Mucosa of rectum (tissue), 2 donors: ENCODE results near the gene TRAIP.
A peak's percentile ranks its signal among the peaks of the same experiment; 100 is the strongest.

Source experiments
- H3K27ac ChIP-seq, 2 donors: one replicate each; pipeline ENCODE4 v1.7.0; 2013; ENCODE audit warnings: inconsistent platforms in 2 of 2, low read depth in 2 of 2, low read length in 2 of 2
- H3K27me3 ChIP-seq, 2 donors: one replicate each; pipeline ENCODE4 v1.7.0; 2013; ENCODE audit warnings: low read length in 2 of 2; ENCODE audit not compliant: control insufficient read depth in 2 of 2, insufficient read depth in 2 of 2
- H3K36me3 ChIP-seq, 2 donors: one replicate each; pipeline ENCODE4 v1.7.0; 2013; ENCODE audit warnings: low read length in 2 of 2; ENCODE audit not compliant: control insufficient read depth in 2 of 2, insufficient read depth in 2 of 2
- H3K4me1 ChIP-seq, 2 donors: one replicate each; pipeline ENCODE4 v1.7.0; 2013; ENCODE audit warnings: low read length in 2 of 2, mild to moderate bottlenecking in 1 of 2; ENCODE audit not compliant: control insufficient read depth in 2 of 2, insufficient read depth in 2 of 2
- H3K4me3 ChIP-seq, 2 donors: one replicate each; pipeline ENCODE4 v1.7.0; 2013; ENCODE audit warnings: low read length in 2 of 2
- H3K9ac ChIP-seq, 2 donors: one replicate each; pipeline ENCODE4 v1.7.0; 2013; ENCODE audit warnings: low read length in 2 of 2, low read depth in 1 of 2, mild to moderate bottlenecking in 1 of 2
- H3K9me3 ChIP-seq, 2 donors: one replicate each; pipeline ENCODE4 v1.7.0; 2013; ENCODE audit warnings: low read length in 2 of 2; ENCODE audit not compliant: control insufficient read depth in 2 of 2
- donor health status: healthy.
- donor health status: Normal muscosa, but diverticular disease.

Gene TRAIP

DNA sequence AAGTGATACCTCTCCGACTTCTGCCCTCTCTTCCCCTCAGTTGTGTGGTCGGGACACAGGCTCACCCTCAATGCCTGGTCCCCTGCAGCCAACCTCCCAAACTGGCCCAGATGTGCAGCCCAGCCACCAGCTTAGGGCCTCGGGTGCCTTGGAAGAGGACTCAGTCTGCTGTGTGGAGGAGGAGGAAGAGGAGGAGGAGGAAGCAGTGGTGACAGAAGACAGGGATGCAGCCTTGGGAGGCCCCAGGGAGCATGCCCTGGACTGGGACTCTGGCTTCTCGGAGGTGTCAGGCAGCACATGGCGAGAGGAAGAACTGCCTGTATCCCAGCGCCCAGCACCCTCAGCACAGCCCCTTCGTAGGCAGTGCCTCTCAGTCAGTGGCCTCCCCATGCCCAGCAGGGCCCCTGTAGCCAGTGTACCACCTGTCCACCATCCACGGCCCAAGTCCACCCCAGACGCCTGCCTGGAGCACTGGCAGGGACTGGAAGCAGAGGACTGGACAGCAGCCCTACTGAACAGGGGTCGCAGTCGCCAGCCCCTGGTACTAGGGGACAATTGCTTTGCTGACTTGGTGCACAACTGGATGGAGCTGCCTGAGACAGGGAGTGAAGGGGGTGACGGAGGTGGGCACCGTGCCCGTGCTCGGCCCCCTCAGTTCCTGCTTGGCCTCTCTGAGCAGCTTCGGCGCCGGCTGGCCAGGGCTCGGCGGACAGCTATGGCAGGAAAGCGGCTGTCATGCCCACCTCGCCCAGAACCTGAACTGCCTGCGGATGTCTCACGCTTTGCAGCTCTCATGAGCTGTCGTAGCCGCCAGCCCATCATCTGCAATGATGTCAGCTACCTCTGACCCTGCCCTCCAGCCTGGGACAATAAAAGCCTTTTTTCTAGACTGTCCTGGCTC, 52.0 kb downstream of the TRAIP start:
- H3K4me1 ChIP-seq, result peaks cover 23 to 27% of the 10 kb centered on the region in 2 donors
- H3K9me3 ChIP-seq, result no peaks in the 10 kb centered on the region
- peak overlapping the region in 1 of 2 donors; percentile 90 for H3K27ac ChIP-seq
- peak overlapping the region; percentile 75 to 89 for H3K4me3 ChIP-seq
- no peak overlapping the region for H3K9ac ChIP-seq
- peaks cover 5 to 7% of the 10 kb centered on the region in 2 donors for H3K36me3 ChIP-seq
- peaks cover 0 to 2% of the 10 kb centered on the region in 2 donors for H3K27me3 ChIP-seq

DNA sequence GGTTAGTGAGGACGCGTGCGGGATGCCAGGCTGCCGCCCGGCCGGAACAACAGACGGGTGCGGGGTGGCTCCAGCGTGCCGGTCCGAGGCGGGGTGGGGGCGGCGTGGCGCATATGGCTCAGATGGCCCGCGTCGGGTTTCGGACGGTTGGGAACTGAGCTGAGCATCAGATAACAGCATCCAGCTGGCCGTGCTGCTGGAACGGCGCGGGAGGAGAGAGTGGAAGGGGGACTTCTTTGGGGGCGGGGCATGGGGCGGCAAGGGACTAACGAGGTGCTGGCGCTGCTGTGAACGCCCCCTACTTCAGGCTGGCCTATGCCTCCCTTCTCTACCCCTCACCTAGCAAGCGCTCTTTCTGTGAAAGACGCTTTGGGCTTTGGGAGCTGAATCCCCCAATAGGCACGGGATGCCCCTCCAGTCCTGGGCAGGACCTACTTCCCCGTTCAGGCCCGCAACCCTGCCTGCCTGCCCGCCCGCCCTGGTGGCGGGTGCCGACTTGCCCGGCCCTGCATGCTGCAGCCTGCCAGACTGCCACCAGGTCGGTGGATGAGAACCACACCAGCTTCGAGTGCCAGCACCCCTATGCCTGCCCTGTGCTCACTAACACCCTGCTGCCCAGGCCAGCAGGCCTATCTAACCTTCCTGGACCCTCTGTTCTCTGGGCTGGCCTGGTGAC, 52.8 kb downstream of the TRAIP start:
- no peaks in the 10 kb centered on the region for H3K36me3 ChIP-seq
- H3K4me3 ChIP-seq, result peak overlapping the region; percentile 75 to 89
- H3K9me3 ChIP-seq, result no peaks in the 10 kb centered on the region
- peak overlapping the region; percentile 77 to 90 for H3K27ac ChIP-seq
- H3K9ac ChIP-seq, result peak overlapping the region; percentile 56 to 72
- peaks cover 0 to 2% of the 10 kb centered on the region in 2 donors for H3K27me3 ChIP-seq
- H3K4me1 ChIP-seq, result peaks cover 23 to 27% of the 10 kb centered on the region in 2 donors

DNA sequence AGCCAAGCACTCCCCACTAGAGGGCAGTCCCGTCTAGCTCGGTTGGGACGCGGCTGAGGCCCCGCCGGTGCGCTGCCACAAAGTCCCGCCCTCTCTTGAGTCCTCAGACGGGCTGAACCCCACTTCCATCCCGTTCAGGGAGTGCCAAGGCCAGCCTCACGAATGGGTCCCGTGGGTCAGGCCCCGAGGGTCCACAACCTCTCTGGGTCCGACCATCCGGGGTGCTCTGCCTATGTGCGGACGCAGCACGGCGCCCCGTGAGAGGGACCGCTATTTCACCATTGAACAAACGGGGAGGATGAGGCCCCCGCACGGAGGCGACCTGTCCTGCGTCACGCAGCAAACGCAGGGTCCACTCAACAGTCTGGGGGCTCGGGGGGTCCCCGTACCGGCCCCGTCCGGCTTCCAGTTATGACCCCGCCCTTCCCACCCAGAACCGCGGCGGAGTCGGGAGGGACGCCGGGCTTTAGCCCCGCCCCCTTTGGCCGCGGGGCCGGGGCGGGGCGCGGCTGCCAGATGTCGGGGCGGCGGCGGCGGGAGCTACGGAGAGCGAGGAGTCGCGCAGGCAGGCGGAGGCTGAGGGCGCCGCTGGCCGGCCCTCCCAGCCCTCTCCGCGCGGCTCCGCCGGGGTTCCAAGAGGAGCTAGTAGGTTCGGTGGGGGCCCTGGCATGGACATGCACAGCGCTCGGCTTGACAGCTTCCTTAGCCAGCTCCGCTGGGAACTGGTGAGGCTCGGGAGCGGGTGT, 53.5 kb downstream of the TRAIP start, which contains the start of gene INKA1:
Gene INKA1, plus strand, starts transcription at position 543 of the 746 bp plus-strand sequence. Its CDS starts 132 bp downstream, at position 675.
- Histone ChIP-seq H3K36me3 (no peaks in the 10 kb centered on the region), H3K27ac (peak within 1 kb of the TSS; percentile 83 to 90), H3K27me3 (peaks cover 0 to 2% of the 10 kb centered on the region in 2 donors), H3K9me3 (no peaks in the 10 kb centered on the region), H3K4me1 (peaks cover 23 to 27% of the 10 kb centered on the region in 2 donors), H3K9ac (peak within 1 kb of the TSS; percentile 72 to 82), H3K4me3 (peak within 1 kb of the TSS; percentile 75 to 89)

DNA sequence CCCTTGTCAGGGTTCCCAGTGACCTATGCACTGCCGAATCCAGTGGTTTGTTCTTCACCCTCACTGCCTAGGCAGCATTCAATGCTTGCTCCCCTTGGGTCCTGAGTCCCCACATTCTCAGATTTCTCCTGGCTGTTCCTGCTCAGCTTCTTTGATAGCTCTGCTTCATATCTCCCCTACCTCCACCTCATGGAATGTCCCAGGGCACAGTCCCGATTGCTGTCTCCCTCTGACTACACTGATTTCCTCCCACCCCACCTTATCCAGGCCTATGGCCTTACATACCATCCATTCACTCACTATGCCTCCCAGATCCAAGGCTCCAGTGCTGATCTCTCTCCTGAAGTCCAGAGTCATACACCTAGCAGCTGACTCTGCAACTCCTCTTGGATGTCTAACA, 55.2 kb downstream of the TRAIP start:
- no peak overlapping the region for H3K9ac ChIP-seq
- H3K9me3 ChIP-seq, result no peaks in the 10 kb centered on the region
- H3K4me1 ChIP-seq, result peaks cover 23 to 27% of the 10 kb centered on the region in 2 donors
- peaks cover 0 to 2% of the 10 kb centered on the region in 2 donors for H3K27me3 ChIP-seq
- H3K27ac ChIP-seq, result no peak overlapping the region
- H3K4me3 ChIP-seq, result no peak overlapping the region
- no peaks in the 10 kb centered on the region for H3K36me3 ChIP-seq

DNA sequence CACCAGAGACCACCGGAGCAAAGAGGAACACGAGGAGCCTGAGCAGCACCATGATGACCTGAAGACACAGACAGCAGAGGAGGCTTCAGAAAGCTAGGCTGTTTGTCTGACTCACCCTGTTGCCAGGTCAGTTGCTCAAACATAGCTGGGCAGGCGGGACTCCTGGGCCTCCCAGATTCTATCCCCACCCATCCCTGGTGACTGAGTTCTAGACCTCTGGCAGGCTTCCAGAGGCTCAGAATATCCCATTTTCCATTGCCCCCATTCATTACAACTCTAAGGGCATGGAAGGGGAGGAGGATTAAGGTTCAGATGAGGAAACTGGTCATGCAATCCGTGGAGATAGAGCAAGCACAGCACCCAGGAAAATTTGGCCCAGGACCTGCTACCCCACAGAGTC, 56.6 kb downstream of the TRAIP start, which contains the start of gene CDHR4:
Gene CDHR4, minus strand, starts transcription at position 113 of the 400 bp plus-strand sequence. Its CDS starts 61 bp downstream, at position 52.
- no peak within 1 kb of the TSS for H3K9ac ChIP-seq
- no peaks in the 10 kb centered on the region for H3K36me3 ChIP-seq
- H3K27ac ChIP-seq, result no peak within 1 kb of the TSS
- no peaks in the 10 kb centered on the region for H3K9me3 ChIP-seq
- no peak within 1 kb of the TSS for H3K4me3 ChIP-seq
- H3K4me1 ChIP-seq, result peaks cover 14 to 16% of the 10 kb centered on the region in 2 donors
- peaks cover 0 to 2% of the 10 kb centered on the region in 2 donors for H3K27me3 ChIP-seq

DNA sequence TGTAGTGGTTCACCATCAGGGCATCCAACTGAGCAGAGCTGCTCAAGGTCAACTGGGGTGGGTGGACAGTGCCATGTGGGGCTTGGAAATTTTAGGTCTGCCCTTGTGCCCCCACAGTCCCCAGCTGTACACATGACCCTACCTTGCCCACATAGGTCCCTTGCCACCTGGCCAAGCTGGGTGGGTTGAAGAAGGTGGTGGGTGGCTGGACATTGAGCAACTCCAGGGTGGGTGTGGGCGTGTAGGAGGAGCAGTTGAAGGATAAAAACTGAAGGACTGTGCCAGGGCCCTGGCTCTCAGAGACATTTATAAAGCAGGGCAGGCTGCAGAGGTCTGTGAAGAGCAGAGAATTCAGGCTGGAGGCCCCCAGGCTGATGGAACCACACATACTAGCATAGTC, 57.3 kb downstream of the TRAIP start:
- H3K4me3 ChIP-seq, result no peak overlapping the region
- no peak overlapping the region for H3K9ac ChIP-seq
- no peaks in the 10 kb centered on the region for H3K9me3 ChIP-seq
- no peaks in the 10 kb centered on the region for H3K36me3 ChIP-seq
- H3K4me1 ChIP-seq, result peaks cover 9 to 13% of the 10 kb centered on the region in 2 donors
- no peak overlapping the region for H3K27ac ChIP-seq
- H3K27me3 ChIP-seq, result peaks cover 0 to 2% of the 10 kb centered on the region in 2 donors

DNA sequence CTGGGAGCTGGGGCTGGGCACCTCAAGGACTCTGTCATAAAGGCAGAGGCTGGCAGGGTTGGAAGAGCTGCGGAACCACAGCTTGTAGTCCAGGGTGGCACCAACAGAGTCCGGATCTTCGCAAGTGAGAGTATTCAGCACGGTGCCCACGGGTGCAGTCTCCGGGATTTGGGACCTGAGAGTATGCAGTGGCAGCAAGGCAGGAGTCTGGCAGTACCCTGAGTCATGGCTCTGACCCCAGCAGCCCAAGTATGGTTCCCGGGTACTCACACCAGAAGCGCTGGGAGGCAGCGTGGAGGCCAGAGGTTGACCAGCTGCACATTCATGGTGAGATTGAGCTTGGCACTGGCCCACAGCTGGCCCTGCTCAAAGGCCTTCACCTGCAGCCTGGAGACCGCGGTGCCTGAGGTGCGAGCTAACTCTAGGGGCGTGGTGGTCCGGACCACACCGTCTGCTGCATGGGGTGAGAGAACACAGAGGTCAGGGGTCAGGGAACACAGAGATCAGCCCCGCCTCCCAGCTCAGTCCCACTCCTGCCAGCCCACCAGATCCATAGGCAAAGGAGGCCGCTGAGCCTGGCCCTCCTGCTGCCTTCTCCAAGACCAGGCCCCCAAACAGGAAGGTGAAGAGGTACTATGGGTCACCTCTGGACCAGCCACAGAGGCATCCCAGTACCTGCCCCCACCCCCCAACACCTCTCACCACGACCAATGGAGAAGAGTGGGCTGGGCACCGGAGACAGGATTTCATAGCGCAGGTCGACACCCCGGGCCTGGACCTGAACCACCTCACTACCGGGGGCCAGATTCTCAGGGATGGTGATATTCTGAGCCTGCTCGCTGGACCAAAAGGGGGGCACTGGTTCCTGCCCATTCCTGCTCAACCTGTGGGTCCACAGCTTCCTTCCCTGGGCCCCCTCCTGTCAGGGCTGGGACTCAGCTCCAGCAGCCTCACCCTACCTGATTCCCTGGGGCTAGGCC, 61.1 kb downstream of the TRAIP start:
- H3K4me1 ChIP-seq, result no peaks in the 10 kb centered on the region
- H3K36me3 ChIP-seq, result no peaks in the 10 kb centered on the region
- H3K27ac ChIP-seq, result no peak overlapping the region
- no peaks in the 10 kb centered on the region for H3K27me3 ChIP-seq
- H3K9ac ChIP-seq, result no peak overlapping the region
- H3K4me3 ChIP-seq, result no peak overlapping the region
- H3K9me3 ChIP-seq, result no peaks in the 10 kb centered on the region

DNA sequence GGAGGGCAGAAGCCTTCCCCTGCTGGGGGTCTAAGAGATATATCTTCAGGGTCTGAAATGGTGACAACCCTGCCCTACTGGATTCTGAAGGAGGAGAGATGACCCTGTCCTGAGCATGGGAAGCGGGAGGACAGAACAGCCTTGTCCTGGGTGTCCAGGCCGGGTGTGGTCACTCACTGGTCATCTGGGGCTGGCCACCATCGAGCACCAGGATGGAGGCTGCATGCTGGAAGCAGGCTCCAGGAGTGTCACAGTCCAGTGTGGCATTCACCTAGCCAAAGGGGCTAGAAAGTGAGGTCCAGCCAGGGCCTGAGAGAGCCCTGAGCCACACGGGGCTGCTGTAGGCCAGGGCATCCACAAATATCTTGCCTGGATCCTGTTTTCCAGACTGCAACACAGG, 61.9 kb downstream of the TRAIP start:
- H3K4me1 ChIP-seq, result no peaks in the 10 kb centered on the region
- H3K27me3 ChIP-seq, result no peaks in the 10 kb centered on the region
- H3K9ac ChIP-seq, result no peak overlapping the region
- H3K9me3 ChIP-seq, result no peaks in the 10 kb centered on the region
- H3K4me3 ChIP-seq, result no peak overlapping the region
- H3K27ac ChIP-seq, result no peak overlapping the region
- no peaks in the 10 kb centered on the region for H3K36me3 ChIP-seq

DNA sequence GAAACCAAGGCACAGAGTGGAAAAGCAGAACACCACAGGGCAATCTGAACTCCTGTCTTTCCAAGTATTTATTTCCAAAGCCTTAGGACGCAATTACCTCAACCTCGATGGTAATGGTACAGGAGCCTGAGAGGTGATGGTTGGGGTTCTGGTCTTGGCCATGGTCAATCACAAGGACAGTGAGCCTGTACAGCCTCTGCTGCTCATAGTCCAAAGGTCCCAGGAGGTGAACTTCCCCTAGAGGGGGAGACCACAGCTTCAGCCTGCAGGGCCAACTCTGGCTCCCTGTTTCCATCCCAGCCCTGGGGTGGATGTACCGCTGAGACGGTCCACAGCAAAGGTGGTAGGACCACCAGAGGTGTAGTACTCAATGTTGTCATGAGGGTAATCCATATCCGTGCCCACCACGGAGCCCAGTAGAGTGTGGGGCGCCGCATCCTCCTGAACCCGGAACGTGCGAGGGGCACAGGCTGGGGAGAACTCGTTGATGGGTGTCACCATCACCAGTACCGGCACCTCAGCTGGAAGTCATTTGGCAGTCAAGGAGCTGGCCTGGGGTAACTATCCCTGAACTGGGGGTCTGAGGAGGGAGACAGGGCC, 62.8 kb downstream of the TRAIP start:
- H3K36me3 ChIP-seq, result no peaks in the 10 kb centered on the region
- H3K27me3 ChIP-seq, result no peaks in the 10 kb centered on the region
- H3K9me3 ChIP-seq, result no peaks in the 10 kb centered on the region
- H3K27ac ChIP-seq, result no peak overlapping the region
- no peak overlapping the region for H3K9ac ChIP-seq
- no peaks in the 10 kb centered on the region for H3K4me1 ChIP-seq
- no peak overlapping the region for H3K4me3 ChIP-seq
